B cell (primary cell): Measurements from ENCODE around the gene POLD2. TPM values are rescaled to one million over a fixed set of nuclear protein-coding genes. Genes with fewer than 3 reads are reported as not detected.

Experiments used
- ATAC-seq: fragments of 200-7000 bp; cut with Tn5 transposase; one replicate; pipeline ENCODE4 v1.10.0; 2021; ENCODE audit warnings: low read depth, mild to moderate bottlenecking, moderate number of reproducible peaks, moderate library complexity
- CTCF ChIA-PET: fragments of 350-600 bp; sonication (Branson Sonifier 250); formaldehyde crosslinking; loops from one replicate; lab custom pipeline; 2021; ENCODE audit warnings: antibody characterized with exemption, inconsistent platforms; lab: Charles Lee
- POLR2A ChIA-PET: fragments of 350-600 bp; sonication (Branson Sonifier 250); formaldehyde crosslinking; loops from one replicate; lab custom pipeline; 2021; ENCODE audit warnings: antibody characterized with exemption; lab: Charles Lee
- DNase-seq: peaks from one replicate; pipeline ENCODE4 v3.0.0; 2013
- H2AFZ ChIP-seq: 2 replicates; pipeline ENCODE4 v1.6.1; 2012; ENCODE audit warnings: mild to moderate bottlenecking, low read depth, low read length; ENCODE audit not compliant: insufficient read depth, poor library complexity, severe bottlenecking
- H3K27ac ChIP-seq, 2 donors: 1 replicate in 1 of 2; 2 replicates in 1 of 2; pipeline ENCODE4 v1.5.1; 2012 to 2013; ENCODE audit warnings: low read length in 2 of 2, mild to moderate bottlenecking in 2 of 2, moderate library complexity in 1 of 2
- H3K27me3 ChIP-seq, 4 experiments: fragments of 200-600 bp in 1 of 4; sonication (generic) in 1 of 4; replicated peaks in 1 of 4; 1 replicate in 2 of 4; 2 replicates in 2 of 4; pipeline versions ENCODE4 v1.6.1 to v1.7.0; 2013 to 2016; ENCODE audit warnings: low read length in 3 of 4, mild to moderate bottlenecking in 2 of 4, mixed read lengths in 1 of 4, moderate library complexity in 1 of 4; ENCODE audit not compliant: insufficient read depth in 4 of 4, control insufficient read depth in 3 of 4; ENCODE audit errors: control extremely low read depth in 1 of 4
- H3K36me3 ChIP-seq, 2 experiments: replicated peaks in 1 of 2; 1 replicate in 1 of 2; 2 replicates in 1 of 2; pipeline versions ENCODE4 v1.6.1 to v1.7.1; 2013; ENCODE audit warnings: low read length in 1 of 2; ENCODE audit not compliant: insufficient read depth in 2 of 2, control insufficient read depth in 1 of 2; ENCODE audit errors: control extremely low read depth in 1 of 2, extremely low read depth in 1 of 2
- H3K4me1 ChIP-seq, 2 donors: fragments of 200-600 bp in 1 of 2; sonication (generic) in 1 of 2; 1 replicate in 1 of 2; 2 replicates in 1 of 2; pipeline versions ENCODE4 v1.5.1 to v1.6.1; 2013 to 2017; ENCODE audit warnings: low read length in 2 of 2; ENCODE audit not compliant: control insufficient read depth in 2 of 2, insufficient read depth in 2 of 2
- H3K4me2 ChIP-seq: replicated peaks from 2 replicates; pipeline ENCODE3; 2012; ENCODE audit warnings: mild to moderate bottlenecking, low read depth, low read length; ENCODE audit not compliant: poor library complexity, severe bottlenecking
- H3K4me3 ChIP-seq, 5 experiments: fragments of 200-600 bp in 1 of 5; sonication (generic) in 1 of 5; 1 replicate in 3 of 5; 2 replicates in 2 of 5; pipeline versions ENCODE4 v1.5.1 to v1.7.0; 2011 to 2016; ENCODE audit warnings: low read length in 4 of 5, mild to moderate bottlenecking in 4 of 5, low read depth in 2 of 5, control low read depth in 1 of 5, moderate library complexity in 1 of 5; ENCODE audit not compliant: insufficient read depth in 1 of 5; ENCODE audit errors: control extremely low read depth in 1 of 5, extremely low read depth in 1 of 5
- H3K79me2 ChIP-seq: fragments of 200-600 bp; sonication (generic); one replicate; pipeline ENCODE4 v1.6.0; 2016; ENCODE audit warnings: low read length; ENCODE audit not compliant: control insufficient read depth, insufficient read depth
- H3K9ac ChIP-seq: fragments of 200-600 bp; sonication (generic); 2 replicates; pipeline ENCODE4 v1.6.1; 2017; ENCODE audit warnings: mild to moderate bottlenecking, low read length, moderate library complexity
- H3K9me3 ChIP-seq, 3 donors: one replicate each; pipeline versions ENCODE4 v1.6.1 to v1.7.1; 2013; ENCODE audit warnings: low read length in 2 of 3; ENCODE audit not compliant: control insufficient read depth in 2 of 3, insufficient read depth in 1 of 3; ENCODE audit errors: control extremely low read depth in 1 of 3
- H4K20me1 ChIP-seq: 2 replicates; pipeline ENCODE4 v1.6.0; 2012; ENCODE audit warnings: mild to moderate bottlenecking, low read length; ENCODE audit not compliant: insufficient read depth, control insufficient read depth, poor library complexity, severe bottlenecking
- H3K27ac Mint-ChIP-seq: one replicate; pipeline ENCODE4 v1.8.0; 2021; ENCODE audit warnings: mixed read lengths
- H3K27me3 Mint-ChIP-seq: one replicate; pipeline ENCODE4 v1.8.0; 2021; ENCODE audit warnings: mixed read lengths
- H3K4me1 Mint-ChIP-seq: one replicate; pipeline ENCODE4 v1.8.0; 2021; ENCODE audit warnings: mixed read lengths
- H3K4me3 Mint-ChIP-seq: one replicate; pipeline ENCODE4 v1.8.0; 2021; ENCODE audit warnings: mixed read lengths
- H3K9me3 Mint-ChIP-seq: one replicate; pipeline ENCODE4 v1.8.0; 2022; ENCODE audit warnings: mixed read lengths; ENCODE audit not compliant: insufficient read depth
- CTCF ChIP-seq: fragments of 200-600 bp; IDR thresholded peaks from one replicate; pipeline ENCODE4 v1.8.0; 2022; ENCODE audit warnings: antibody characterized with exemption, mild to moderate bottlenecking
- EZH2 ChIP-seq: IDR thresholded peaks from 2 replicates; pipeline ENCODE4 v1.6.1; 2012; ENCODE audit warnings: borderline replicate concordance, low read depth, mild to moderate bottlenecking, moderate library complexity, low read length; ENCODE audit not compliant: insufficient read depth, poor library complexity, severe bottlenecking
- WGBS: methylation state at CpG from one replicate; pipeline ENCODE4 v1.1.5; 2013; ENCODE audit warnings: missing lambda C conversion rate; ENCODE audit not compliant: insufficient coverage; 5-methylcytosine and 5-hydroxymethylcytosine counted together
- intact Hi-C: fragments of 100-400 bp; cut with micrococcal nuclease; formaldehyde crosslinking; loops from one replicate; pipeline ENCODE4 v1.10.0; 2022
- polyA plus RNA-seq: library from polyadenylated mRNA; depleted of rRNA; stranded (reverse); fragments of >200 nt; gene quantifications from 2 replicates; pipeline ENCODE4 v1.2.3, GENCODE V29; 2012
- total RNA-seq, 2 donors: library from RNA; stranded (reverse); fragments of 120-200 nt in 1 of 2; gene quantifications; 1 replicate in 1 of 2; 2 replicates in 1 of 2; pipeline versions ENCODE4 v1.2.3 to v1.2.4, GENCODE V29; 2013 to 2022

The POLD2 gene
- total and polyA plus RNA-seq, 2 donors (not counting 1 experiment from before 2014, with no cell fraction given): 73.6 to 86.7 TPM

- Histone ChIP-seq H2AFZ (no peak overlapping the region), H3K27ac (no peak overlapping the region), H3K9ac (no peak overlapping the region), H3K79me2 (no peaks in the 10 kb centered on the region), H3K4me3 (no peak overlapping the region), H3K4me1 (peaks cover 4 to 5% of the 10 kb centered on the region in 2 donors), H3K9me3 (peaks cover 0 to 1% (median 0%) of the 10 kb centered on the region in 3 donors), H3K36me3 (no peaks in the 10 kb centered on the region), H4K20me1 (no peaks in the 10 kb centered on the region), H3K27me3 (no peaks in the 10 kb centered on the region), H3K4me2 (no peak overlapping the region)
- Mint-ChIP-seq H3K4me1 (peaks cover 5% of the 10 kb centered on the region), H3K4me3 (no peak overlapping the region), H3K9me3 (no peaks in the 10 kb centered on the region), H3K27ac (no peak overlapping the region), H3K27me3 (peaks cover 8% of the 10 kb centered on the region)
- DNase-seq (no peak), ATAC-seq (no peak)
- POLR2A ChIA-PET: no interaction called here
- TF ChIP-seq EZH2: no peak
- TF ChIP-seq CTCF: no peak
- CTCF ChIA-PET: no interaction called here
- intact Hi-C loops: no loop called here
- 100% methylated on average over 1 of the region's 1 CpG for WGBS
These were observed 39.5 kb upstream of the POLD2 start for GRCh38 chr7:44162785-44163395.

- Histone ChIP-seq H3K27me3 (no peaks in the 10 kb centered on the region), H3K36me3 (no peaks in the 10 kb centered on the region), H2AFZ (no peak overlapping the region), H3K4me1 (no peaks in the 10 kb centered on the region), H3K4me3 (no peak overlapping the region), H3K79me2 (no peaks in the 10 kb centered on the region), H3K9me3 (peaks cover 0 to 1% (median 0%) of the 10 kb centered on the region in 3 donors), H3K27ac (no peak overlapping the region), H4K20me1 (no peaks in the 10 kb centered on the region), H3K4me2 (no peak overlapping the region), H3K9ac (no peak overlapping the region)
- ATAC-seq (no peak), DNase-seq (no peak)
- WGBS: 95% methylated on average over 4 of the region's 4 CpGs
- intact Hi-C loops: no loop called here
- Mint-ChIP-seq H3K27me3 (peaks cover 8% of the 10 kb centered on the region), H3K4me1 (no peaks in the 10 kb centered on the region), H3K4me3 (no peak overlapping the region), H3K27ac (no peak overlapping the region), H3K9me3 (no peaks in the 10 kb centered on the region)
- ChIA-PET POLR2A (no interaction called here), CTCF (no interaction called here)
- TF ChIP-seq EZH2: no peak
- TF ChIP-seq CTCF: no peak
These were observed 38.8 kb upstream of the POLD2 start for GRCh38 chr7:44162179-44162578.
